NCI-H2227 (cell line): ENCODE data around the gene LRRC56.

Experiments used
- DNase-seq: peaks from one replicate; lab custom pipeline; 2025; ENCODE audit not compliant: unreplicated experiment; lab: John Stamatoyannopoulos, UW

Gene LRRC56

DNA sequence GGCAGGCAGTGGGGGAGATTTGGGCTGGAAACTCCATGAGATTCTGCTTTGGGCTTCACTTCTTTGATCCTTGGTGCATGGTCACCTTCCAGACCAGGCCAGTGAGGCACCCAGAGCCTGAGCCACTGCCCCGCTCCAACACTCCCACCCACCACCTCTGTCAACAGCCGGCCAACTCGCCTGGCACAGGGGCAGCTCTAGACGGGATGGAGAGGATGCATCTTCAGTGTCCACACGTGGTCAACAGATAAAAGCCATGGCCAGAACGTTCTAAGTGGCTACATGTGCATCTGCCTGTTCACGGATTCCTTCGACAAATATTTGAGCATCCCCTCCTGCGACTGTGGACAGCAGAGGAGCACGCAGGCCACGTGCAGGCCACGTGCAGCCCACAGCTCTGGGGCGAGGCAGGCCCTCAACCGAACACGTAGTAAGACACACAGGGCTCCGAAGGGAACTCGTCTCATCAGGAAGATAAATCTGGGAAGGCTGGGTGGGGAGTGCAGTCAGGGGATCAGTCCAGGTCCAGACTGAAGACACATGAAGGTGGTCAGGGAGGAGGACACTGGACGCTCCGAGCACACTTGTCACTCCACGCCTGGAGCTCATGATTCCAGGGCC is 1.2 kb downstream of the LRRC56 start:
- DNase-seq = no peak

DNA sequence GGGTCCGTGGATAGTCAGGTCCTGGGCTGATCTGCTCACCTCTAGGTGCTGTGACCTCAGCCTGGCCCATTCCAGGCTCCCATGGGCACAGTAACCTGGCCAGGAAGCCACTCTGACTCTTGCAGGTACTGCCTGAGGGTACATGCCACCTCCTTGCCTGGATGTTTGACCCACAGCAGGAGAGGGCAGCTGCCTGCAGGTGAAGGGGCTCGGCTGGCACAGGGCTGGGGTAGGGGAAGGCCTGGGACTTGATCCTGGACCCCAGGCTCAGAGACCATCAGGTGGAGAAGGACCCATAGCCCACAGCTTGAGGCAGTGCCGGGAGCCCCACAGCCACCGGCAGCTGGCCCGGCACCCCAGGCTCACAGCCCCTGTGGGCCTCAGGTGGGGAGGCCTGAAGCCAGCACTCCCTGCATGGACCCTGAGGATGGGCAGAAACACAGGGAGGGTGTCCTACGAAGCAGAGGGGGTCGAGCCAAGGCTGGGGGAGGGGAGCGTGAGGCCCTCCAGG is 2.7 kb downstream of the LRRC56 start:
- no peak for DNase-seq

DNA sequence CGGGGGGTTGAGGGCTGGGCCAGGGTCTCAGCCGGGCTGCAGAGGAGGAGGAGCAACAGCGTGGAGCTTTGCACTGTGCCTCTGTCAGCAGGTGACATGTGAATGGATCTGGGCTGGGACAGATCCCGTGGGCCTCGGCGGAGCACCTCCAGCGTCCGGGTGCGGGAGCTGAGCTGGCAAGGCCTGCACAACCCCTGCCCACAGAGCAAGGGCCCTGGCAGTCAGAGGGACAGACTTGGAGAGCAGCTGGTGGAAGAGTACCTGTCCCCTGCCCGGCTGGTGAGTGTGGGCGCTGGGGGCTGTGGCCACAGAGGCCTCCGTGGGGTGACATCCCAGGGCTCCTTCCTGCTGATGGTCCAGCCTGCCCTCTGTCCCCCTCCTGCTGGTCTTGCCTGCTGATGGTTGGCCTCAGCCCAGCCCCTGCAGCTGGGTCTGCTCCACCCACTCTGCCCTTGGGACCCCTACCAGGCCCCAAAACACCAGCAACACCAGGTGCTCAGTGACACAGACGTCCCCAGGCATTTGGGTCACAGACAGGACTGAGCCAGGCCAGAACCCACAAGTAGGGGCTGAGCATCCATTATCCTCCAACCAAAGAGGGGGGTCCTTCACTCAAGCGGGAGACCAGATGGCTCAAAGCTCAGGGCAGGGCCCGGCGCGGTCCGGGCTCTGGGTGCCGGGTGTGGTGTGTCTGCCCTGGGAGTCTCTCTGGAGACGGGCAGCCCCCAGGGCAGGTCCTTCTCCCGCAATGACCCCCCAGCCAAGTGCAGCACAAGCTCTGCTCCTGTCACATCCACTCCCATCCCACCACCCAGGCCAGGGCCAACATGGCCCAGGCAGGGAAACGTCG is 3.5 kb downstream of the LRRC56 start:
- DNase-seq = no peak

DNA sequence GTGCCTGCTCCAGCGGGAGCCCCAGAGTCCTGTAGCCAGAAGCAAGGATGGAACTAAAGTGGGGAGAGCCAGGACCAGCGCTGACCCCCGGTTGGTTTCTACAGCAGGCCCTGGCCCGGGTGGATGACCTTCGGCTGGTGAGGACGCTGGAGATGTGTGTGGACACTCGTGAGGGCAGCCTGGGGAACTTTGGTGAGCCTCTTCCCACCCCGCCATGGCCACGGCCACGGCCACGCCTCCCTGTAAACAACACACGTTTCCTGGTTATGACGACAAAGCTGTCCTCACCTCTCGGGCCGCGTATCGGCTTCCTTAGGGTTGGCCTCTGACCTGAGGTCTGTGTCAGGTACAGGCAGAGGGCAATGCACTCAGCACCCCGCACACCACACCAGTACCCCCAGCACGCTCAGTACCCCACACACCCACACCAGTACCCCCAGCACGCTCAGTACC is 4.1 kb downstream of the LRRC56 start:
- no peak for DNase-seq

DNA sequence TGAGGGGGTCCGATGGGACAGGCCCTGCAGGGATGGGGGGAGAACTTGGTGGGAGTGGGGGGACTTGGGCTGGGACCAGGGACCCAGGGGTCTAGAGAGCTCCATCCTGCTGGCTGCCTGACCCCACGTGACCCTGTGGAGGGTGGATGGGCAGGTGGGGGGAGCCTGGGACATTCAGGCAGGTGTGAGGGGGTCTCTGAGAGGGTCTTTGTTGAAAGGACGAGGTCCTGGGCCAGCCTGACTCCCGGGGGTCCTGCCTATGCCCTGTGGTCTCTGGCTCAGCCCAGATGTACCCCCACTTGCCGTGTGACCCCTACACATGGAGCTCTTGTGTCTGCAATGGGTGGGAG is 7.5 kb downstream of the LRRC56 start:
- no peak for DNase-seq

DNA sequence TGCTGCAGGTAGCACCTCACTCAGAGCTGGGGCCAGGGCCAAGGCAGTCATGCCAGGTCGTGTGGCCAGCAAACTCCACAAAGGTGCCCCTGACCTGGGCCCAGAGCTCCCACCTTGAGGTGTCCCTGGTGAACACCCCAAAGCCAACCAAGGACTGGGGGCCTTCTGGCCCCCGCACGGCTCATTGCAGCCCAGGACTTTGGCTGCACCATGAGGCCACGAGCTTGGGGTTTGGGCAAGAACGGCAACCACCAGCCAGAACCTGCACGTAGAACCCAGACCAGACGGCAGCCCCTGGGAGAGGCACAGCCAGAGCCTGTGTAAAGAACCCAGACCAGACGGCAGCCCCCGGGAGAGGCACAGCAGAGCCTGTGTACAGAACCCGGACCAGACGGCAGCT is 7.8 kb downstream of the LRRC56 start:
- no peak for DNase-seq

DNA sequence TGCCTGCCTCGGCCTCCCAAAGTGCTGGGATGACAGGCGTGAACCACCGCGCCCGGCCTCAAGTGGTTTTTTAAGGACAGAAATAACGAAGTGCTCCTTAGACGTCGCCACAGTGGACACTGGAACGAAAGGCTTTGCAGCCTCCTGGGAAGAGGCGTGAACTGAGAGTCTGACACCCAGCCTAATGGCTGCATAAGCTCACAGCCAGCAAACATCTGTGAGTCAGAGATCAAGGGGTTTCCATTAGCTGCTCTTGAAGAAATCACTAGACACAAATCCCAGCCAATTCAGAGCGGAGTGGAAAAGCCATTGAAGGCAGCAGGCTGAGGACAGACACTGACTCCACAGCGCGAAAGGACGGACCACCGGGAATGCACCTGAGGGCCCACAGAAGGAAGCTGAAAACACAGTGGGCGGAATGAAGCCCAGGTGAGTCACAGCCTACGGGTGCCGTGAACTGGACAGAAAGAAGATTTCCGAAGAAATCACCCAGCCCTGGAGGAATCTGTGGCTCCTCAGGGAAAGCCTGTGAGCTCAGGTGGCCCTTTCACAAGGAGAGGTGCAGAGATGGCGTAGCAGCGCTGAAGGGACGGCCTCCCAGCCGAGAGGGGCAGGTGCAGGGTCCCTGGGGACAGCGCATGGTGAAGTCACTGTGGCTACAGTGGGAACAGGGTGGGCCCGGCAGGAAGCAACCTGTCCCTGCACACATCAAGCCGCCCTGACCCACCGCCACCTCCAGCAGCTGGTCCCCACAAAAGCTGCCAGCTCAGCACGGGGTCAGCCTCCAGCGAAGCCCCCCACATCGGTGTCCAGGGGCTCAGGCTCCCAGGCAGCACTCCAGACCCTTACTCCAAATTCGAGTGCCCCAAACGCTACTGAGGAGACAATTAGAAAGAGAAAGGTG is 11.6 kb downstream of the LRRC56 start:
- peak; percentile 86 for DNase-seq

DNA sequence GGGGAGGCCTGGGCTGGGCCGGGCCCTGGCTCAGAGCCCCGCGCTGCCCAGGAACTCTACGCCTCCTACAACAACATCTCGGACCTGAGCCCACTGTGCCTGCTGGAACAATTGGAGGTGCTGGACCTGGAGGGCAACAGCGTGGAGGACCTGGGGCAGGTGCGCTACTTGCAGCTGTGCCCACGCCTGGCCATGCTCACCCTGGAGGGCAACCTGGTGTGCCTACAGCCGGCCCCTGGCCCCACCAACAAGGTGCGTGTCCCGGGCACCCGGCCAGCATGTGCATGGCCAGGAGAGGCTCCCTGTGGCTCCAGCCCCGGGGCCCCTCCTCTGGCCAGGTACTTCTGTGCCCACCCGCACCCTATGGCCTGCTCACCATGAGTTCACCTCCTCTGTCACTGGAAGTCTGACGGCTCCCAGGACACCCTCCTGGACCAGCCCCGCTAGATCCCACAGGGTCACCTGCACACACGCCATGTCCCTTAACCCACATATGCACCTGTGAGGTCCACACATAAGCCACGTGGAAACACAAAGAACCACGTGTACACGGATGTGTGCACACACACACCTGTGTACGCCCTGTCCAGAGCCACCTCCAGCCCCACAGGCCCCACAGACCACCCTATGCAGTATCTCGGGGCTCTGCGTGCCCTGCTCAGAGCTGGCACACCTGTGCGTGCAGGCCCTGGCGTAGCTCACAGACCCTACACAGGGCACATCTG is 12.9 kb downstream of the LRRC56 start:
- DNase-seq = no peak

DNA sequence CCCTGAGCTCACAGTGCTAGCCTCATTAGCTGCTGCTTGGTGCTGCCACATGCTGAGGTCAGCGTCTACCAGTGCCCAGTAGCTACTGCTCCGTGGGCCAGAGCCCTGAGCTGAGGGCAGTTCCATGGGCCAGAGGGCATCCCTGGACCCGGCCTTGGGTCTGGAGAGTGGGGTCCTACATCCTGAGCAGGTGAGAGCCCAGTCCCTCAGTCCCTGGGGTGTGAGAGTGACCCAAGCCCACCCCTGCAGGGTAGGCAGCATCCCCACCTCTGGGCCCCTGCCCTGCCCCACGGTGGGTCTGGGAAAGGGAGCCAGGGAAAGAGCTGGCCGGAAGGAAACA is 13.4 kb downstream of the LRRC56 start:
- DNase-seq = no peak

DNA sequence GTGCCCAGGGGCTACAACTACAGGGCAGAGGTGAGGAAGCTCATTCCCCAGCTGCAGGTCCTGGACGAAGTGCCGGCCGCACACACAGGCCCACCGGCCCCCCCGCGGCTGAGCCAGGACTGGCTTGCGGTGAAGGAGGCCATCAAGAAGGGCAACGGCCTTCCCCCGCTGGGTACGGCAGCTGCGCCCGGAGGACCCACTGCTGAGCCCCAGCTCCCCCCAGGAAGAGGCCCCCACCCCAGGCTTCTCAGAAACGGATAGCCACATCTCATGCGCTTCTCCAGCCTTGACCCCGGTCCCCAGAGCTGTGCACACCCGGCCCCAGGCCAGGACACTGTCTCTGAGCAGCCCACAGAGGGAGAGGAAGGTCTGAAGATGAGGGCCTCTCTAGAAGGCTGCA is 13.8 kb downstream of the LRRC56 start:
- no peak for DNase-seq

DNA sequence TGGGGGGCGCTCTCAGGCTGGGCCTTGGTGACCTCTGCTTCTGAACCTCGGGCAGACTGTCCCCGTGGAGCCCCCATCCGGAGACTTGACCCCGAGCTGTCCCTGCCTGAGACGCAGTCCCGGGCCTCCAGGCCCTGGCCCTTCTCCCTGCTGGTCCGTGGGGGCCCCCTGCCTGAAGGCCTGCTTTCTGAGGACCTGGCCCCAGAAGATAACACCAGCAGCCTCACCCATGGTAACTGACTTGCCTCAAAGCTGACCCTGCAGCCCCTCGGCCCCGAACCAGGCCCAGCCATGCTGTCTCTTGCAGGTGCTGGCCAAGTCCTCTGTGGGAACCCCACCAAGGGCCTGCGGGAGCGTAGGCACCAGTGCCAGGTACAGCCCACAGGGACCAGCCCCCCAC is 14.3 kb downstream of the LRRC56 start:
- no peak for DNase-seq

DNA sequence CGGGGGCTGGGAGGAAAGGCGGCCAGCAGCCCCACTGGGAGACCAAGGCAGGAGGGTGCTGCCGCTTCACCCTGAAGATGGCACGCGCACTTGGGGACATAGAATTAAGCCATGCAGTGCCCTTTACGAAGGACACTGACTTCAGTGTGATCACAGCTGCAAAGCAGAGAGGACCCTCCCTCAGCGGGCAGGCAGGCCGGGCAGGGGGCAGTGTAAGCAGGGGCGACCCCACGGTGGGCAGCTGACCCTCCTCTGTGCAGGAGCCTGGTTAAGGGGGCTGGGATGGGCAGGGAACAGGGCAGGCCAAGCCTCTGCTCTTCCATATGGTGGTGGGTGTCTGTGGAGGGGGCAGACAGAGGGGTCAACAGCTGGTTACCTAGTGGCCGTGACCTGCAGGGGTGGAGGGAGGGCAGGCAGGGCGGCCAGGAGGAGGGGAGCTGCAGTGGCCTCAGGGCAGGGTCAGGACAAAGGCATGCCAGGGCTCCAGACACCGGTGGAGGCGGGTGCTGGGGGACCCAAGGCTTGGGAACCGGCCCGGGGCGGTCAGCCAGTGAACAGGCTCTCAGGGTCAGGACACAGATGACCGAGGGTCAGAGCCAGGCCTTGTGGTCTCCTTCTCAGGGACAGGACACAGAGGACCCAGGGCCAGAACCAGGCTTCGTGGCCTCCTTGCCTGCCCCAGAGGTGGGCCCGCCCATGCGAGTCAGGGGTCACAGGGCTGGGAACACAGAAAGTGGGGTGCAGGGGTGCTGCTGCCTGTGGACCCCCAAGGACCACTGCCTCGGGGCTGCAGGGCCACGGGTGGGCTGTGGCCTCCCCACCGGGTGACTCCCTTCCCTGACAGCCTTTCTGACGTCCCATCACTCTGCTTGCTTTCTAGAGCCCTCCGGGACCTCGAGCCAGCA is 16.0 kb downstream of the LRRC56 start:
- no peak for DNase-seq

DNA sequence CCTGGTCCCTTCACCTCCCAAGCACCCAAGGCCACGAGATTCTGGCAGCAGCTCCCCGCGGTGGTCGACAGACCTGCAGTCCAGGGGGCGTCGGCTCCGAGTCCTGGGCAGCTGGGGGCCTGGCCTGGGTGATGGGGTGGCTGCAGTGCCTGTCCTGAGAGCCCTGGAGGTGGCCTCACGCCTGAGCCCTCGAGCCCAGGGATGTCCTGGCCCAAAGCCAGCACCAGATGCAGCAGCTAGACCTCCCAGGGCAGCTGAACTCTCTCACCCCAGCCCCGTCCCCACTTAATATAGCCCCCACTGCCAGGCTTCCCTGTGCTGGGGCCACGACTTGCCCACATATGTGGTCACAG is 16.6 kb downstream of the LRRC56 start:
- no peak for DNase-seq

DNA sequence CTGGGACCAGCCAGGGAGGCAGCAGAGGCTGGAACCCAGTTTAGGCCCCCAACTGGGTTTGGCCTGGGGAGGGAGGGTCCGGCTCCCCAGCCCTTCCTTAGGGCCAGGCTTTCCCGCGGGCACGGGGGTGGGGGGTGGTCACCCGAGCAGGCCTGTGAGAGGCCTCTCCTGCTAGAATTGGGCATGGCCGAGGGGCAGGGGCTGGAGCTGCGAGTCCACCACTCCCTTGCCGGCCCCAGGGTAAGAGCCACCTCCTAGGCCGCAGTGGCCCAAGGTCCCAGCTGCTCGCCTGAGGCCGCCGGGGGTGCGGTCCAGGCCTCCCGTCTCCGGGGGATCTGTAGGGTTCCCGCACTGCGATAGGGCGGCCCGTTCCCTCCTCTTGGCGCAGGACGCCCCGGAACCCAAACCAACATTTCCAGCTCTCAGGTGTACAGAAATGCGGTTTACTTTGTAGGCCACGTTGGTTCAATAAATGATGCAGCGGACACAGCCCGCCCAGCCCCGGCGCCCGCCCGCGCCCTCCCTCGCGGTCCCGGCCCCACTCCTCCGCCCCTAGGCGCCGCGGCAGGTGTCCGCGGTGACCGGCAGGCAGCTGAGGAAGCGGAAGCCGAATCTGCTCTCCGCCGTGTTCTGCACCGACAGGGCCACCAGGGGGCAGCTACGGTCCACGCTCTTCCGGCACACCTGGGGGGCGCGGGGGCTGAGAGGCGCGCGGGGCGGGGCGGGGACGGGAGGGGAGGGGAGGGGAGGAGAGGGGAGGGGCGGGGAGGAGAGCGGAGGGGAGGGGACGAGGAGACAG is 17.3 kb downstream of the LRRC56 start:
- DNase-seq = peak; percentile 95

DNA sequence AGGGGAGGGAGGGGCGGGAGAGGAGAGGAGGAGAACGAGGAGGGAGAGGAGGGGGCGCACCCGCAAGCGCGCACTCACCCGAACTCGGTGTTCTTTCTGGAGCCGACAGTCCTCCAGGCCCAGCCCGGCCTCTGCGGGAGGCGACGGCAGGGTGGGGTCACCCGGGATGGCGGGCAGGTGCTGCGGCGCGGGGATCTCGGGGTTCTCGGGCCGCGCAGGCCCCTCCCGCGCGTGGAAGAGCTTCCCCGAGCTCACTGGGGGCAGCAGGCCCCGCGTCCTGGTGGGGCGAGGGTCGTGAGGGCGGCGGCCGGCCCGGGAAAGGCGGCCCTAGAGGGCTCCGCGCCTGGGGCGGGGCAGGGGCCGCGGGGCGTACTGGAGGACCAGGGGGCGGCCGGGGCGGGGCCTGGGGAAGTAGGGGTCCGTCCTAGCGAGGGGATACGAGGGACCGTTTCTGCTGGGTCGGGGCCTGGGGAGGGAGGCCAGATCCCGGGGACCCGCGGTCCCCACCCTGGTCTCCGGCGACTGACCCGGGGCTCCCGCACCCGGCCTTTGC is 18.0 kb downstream of the LRRC56 start:
- DNase-seq = peak; percentile 77

DNA sequence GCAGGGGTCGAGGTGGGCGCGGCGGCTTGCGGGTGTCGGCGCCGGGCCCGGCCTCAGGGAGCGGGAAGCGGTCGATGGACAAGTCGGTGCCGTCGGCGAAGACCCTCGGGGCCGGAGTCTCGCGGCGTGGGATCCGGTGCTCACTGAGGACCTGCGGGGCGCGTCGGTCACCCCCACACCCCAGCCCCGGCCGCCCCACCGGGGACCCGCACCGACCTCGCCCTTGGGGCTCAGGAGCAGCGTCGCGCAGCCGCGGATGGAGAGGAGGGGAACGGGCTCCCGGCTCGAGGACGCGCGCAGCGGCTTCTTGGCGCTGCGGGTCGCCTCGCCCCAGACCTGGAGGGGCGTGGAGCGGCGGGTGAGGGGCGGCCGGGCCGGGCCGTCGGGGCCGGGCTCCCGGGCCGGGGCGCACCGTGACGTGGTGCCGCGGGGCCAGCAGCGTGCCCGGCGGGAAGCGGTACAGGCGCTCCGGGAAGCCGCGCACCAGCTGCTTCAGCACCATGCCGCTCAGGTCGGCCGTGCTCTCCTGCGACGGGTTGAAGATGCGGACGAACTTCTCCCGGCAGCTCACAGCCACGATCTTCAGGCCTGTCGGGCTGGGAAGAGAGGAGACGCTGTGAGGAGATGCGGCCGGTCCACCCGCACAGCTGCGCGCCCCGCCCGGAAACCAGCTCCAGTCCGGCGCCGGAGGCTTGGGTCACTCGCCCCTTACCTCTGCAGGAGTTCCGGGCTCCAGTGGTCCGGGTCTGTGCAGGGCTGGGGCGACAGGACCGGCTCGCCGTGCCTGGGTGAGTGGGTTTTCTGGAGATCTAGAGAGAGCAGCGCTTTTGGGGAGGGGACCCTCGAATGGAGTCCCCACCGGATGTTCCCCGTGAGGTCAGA is 18.7 kb downstream of the LRRC56 start:
- peak; percentile 68 for DNase-seq

DNA sequence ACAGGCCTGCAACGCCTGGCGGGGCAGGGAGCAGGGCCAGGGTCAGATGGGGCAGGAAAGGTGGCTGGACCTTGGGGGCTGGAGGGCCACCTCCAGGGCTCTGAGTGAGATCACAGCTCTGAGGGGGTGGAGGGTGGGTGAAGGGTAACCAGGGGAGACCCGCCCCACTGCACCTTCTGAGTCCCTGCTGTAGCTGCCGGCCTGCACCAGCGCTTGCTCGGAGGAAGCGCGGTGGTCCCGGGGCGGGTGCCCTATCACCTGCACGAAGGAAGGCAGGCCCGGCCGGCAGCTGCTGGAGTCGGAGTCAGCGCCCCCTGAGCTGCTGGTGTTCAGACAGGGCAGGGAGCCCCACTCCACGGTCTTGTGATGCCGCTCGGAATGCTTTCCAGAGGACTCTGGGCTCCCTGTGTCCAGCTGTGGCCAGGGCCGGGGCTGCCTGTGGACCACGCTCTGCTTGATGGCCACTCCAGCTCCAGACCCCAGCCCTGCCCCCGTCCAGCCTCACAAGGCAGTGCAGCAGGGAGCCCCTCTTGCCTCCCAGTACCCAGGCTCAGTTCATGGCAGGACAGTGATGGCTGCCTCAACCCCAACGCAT is 19.4 kb downstream of the LRRC56 start:
- DNase-seq = no peak
